Endothelial cell of umbilical vein (primary cell): ENCODE data around the gene INCENP.

Experiments
- EZH2 ChIP-seq: IDR thresholded peaks from 2 replicates; pipeline ENCODE4 v1.6.1; 2012; ENCODE audit warnings: borderline replicate concordance, low read depth, mild to moderate bottlenecking, moderate library complexity, low read length, inconsistent platforms; ENCODE audit not compliant: severe bottlenecking
- JUN ChIP-seq: IDR thresholded peaks from 2 replicates; pipeline ENCODE4 v1.6.1; 2011; ENCODE audit warnings: borderline replicate concordance, low read depth; ENCODE audit not compliant: insufficient read length, insufficient read depth
- POLR2A ChIP-seq: IDR thresholded peaks from 2 replicates; pipeline ENCODE4 v1.6.1; 2012; ENCODE audit warnings: low read depth, mild to moderate bottlenecking, control low read depth, low read length
- POLR2AphosphoS5 ChIP-seq: IDR thresholded peaks from 2 replicates; pipeline ENCODE4 v1.6.1; 2012; ENCODE audit warnings: low read depth, mild to moderate bottlenecking, control low read depth, low read length, moderate library complexity; ENCODE audit not compliant: insufficient read depth
- TF ChIP-seq, protein P1 (sequence below), 2 donors: IDR thresholded peaks; 1 replicate in 1 of 2; 2 replicates in 1 of 2; pipeline ENCODE4 v1.5.1; 2011; ENCODE audit warnings: low read length in 2 of 2, mild to moderate bottlenecking in 2 of 2, moderate library complexity in 2 of 2, control low read depth in 1 of 2, inconsistent platforms in 1 of 2, low read depth in 1 of 2; ENCODE audit not compliant: insufficient read depth in 1 of 2; ENCODE audit errors: extremely low read depth in 1 of 2
- TF ChIP-seq, protein P2 (sequence below): IDR thresholded peaks from 2 replicates; pipeline ENCODE4 v1.6.1; 2011; ENCODE audit not compliant: insufficient read depth, insufficient read length

DNA sequence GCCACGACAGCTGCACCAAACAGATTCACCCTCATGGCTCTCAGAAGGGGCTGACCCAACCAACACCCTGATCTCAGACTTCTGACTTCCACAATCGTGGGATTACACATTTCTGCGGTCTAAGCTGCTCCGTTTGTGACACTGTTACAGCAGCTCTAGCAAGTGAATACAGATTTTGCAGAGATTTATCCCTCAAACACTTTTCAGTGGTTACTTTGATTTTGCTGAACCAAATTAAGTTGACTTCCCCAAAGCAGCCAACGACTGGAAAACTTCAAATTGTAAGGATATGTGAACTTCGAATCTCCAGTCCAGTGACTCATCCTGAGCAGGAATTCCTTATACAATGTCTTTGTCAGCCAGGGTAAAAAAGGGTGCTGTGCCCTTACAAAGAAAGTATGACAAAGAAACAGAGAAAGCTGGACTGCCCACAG lies 14.8 kb upstream of the INCENP start:
- TF ChIP-seq JUN (no peak), POLR2A (no peak), EZH2 (no peak), POLR2AphosphoS5 (no peak)
- TF ChIP-seq, protein P1, sequence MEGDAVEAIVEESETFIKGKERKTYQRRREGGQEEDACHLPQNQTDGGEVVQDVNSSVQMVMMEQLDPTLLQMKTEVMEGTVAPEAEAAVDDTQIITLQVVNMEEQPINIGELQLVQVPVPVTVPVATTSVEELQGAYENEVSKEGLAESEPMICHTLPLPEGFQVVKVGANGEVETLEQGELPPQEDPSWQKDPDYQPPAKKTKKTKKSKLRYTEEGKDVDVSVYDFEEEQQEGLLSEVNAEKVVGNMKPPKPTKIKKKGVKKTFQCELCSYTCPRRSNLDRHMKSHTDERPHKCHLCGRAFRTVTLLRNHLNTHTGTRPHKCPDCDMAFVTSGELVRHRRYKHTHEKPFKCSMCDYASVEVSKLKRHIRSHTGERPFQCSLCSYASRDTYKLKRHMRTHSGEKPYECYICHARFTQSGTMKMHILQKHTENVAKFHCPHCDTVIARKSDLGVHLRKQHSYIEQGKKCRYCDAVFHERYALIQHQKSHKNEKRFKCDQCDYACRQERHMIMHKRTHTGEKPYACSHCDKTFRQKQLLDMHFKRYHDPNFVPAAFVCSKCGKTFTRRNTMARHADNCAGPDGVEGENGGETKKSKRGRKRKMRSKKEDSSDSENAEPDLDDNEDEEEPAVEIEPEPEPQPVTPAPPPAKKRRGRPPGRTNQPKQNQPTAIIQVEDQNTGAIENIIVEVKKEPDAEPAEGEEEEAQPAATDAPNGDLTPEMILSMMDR (IDR thresholded peaks at IDR 0.05; ENCODE audit: extremely low read depth in 1 of 2, insufficient read depth in 1 of 2, low read depth in 1 of 2, low read length in 2 of 2), result no peak
- TF ChIP-seq, protein P2, sequence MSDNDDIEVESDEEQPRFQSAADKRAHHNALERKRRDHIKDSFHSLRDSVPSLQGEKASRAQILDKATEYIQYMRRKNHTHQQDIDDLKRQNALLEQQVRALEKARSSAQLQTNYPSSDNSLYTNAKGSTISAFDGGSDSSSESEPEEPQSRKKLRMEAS, result no peak
